H1 (cell line): ENCODE results near the gene CD53. TPM values are rescaled to one million over a fixed set of nuclear protein-coding genes. Genes with fewer than 3 reads are reported as not detected.

Experiments
- CTCF ChIA-PET: fragments of 300-600 bp; sonication (Branson Sonifier 250); formaldehyde crosslinking; loops from one replicate; lab custom pipeline; 2021; ENCODE audit not compliant: partially characterized antibody; lab: Charles Lee
- POLR2A ChIA-PET: fragments of 300-600 bp; sonication (Branson Sonifier 250); formaldehyde crosslinking; loops from one replicate; lab custom pipeline; 2021; ENCODE audit warnings: inconsistent platforms; ENCODE audit not compliant: partially characterized antibody; lab: Charles Lee
- DNase-seq, 2 experiments: peaks; one replicate each; pipeline versions ENCODE4 v3.0.0 to v3.0.0-alpha.2; 2010 to 2022; ENCODE audit warnings: low spot score in 2 of 2, low read depth in 1 of 2, mixed read lengths in 1 of 2
- FAIRE-seq: peaks from 2 replicates; lab custom pipeline; 2011; peaks lifted over from hg19 to GRCh38; lab: Jason Lieb, UNC
- H2AFZ ChIP-seq: 2 replicates; pipeline ENCODE4 v1.8.1; 2012; ENCODE audit warnings: low read length, inconsistent platforms
- H2AK5ac ChIP-seq: 2 replicates; pipeline ENCODE4 v1.6.1; 2013; ENCODE audit warnings: low read depth, low read length
- H2BK120ac ChIP-seq: replicated peaks from 2 replicates; pipeline ENCODE3; 2013; ENCODE audit warnings: low read depth, low read length, inconsistent platforms
- H2BK12ac ChIP-seq: 2 replicates; pipeline ENCODE4 v1.6.1; 2013; ENCODE audit warnings: low read depth, low read length
- H2BK15ac ChIP-seq: 2 replicates; pipeline ENCODE4 v1.6.1; 2013; ENCODE audit warnings: low read length
- H2BK20ac ChIP-seq: 2 replicates; pipeline ENCODE4 v1.6.1; 2013; ENCODE audit warnings: low read length
- H2BK5ac ChIP-seq: 2 replicates; pipeline ENCODE4 v1.6.1; 2013; ENCODE audit warnings: low read depth, low read length
- H3K14ac ChIP-seq: 2 replicates; pipeline ENCODE4 v1.6.1; 2013; ENCODE audit warnings: inconsistent platforms; ENCODE audit not compliant: insufficient read length
- H3K18ac ChIP-seq: 2 replicates; pipeline ENCODE4 v1.6.1; 2013; ENCODE audit warnings: low read length; ENCODE audit errors: extremely low read depth
- H3K23ac ChIP-seq: 2 replicates; pipeline ENCODE4 v1.6.1; 2013; ENCODE audit warnings: inconsistent platforms; ENCODE audit not compliant: insufficient read length
- H3K23me2 ChIP-seq: 2 replicates; pipeline ENCODE4 v1.6.1; 2013; ENCODE audit warnings: low read depth, low read length
- H3K27ac ChIP-seq: 2 replicates; pipeline ENCODE4 v1.6.1; 2011; ENCODE audit warnings: low read depth, low read length, inconsistent platforms
- H3K27me3 ChIP-seq, 4 experiments: replicated peaks in 1 of 4; 1 replicate in 1 of 4; 2 replicates in 3 of 4; pipeline versions ENCODE4 v1.6.1 to v1.8.1; 2011 to 2013; ENCODE audit warnings: low read length in 3 of 4, mild to moderate bottlenecking in 3 of 4, inconsistent platforms in 2 of 4, mixed read lengths in 2 of 4, moderate library complexity in 1 of 4; ENCODE audit not compliant: control insufficient read depth in 3 of 4, insufficient read depth in 3 of 4; ENCODE audit errors: extremely low read depth in 1 of 4
- H3K36me3 ChIP-seq, 4 experiments: 2 replicates each; pipeline versions ENCODE4 v1.6.1 to v1.8.1; 2011 to 2013; ENCODE audit warnings: mild to moderate bottlenecking in 4 of 4, low read length in 3 of 4, moderate library complexity in 2 of 4, control low read depth in 1 of 4, inconsistent platforms in 1 of 4; ENCODE audit not compliant: insufficient read depth in 4 of 4, control insufficient read depth in 2 of 4
- H3K4ac ChIP-seq: replicated peaks from 2 replicates; pipeline ENCODE3; 2013; ENCODE audit warnings: low read length, low read depth, mixed read lengths, inconsistent platforms; ENCODE audit not compliant: insufficient read length
- H3K4me1 ChIP-seq, 4 experiments: replicated peaks in 1 of 4; 1 replicate in 1 of 4; 2 replicates in 3 of 4; pipeline versions ENCODE4 v1.6.1 to v1.8.1; 2011 to 2013; ENCODE audit warnings: low read length in 3 of 4, inconsistent platforms in 2 of 4, mixed read lengths in 1 of 4; ENCODE audit not compliant: insufficient read depth in 4 of 4, control insufficient read depth in 3 of 4
- H3K4me2 ChIP-seq, 2 experiments: 2 replicates each; pipeline versions ENCODE4 v1.6.1 to v1.8.1; 2011 to 2013; ENCODE audit warnings: low read depth in 2 of 2, low read length in 2 of 2, control low read depth in 1 of 2, inconsistent platforms in 1 of 2, mild to moderate bottlenecking in 1 of 2; ENCODE audit not compliant: insufficient read depth in 1 of 2
- H3K4me3 ChIP-seq, 4 experiments: fragments of 200-600, 300-600 bp in 1 of 4; sonication (generic), shearing (Covaris generic), sonication (Bioruptor Twin) in 1 of 4; 2 replicates each; pipeline versions ENCODE4 v1.5.1 to v1.8.1; 2011 to 2016; ENCODE audit warnings: low read length in 4 of 4, low read depth in 3 of 4, control low read depth in 2 of 4, inconsistent platforms in 2 of 4, mild to moderate bottlenecking in 2 of 4, mixed read lengths in 1 of 4, moderate library complexity in 1 of 4; ENCODE audit not compliant: insufficient read depth in 2 of 4; ENCODE audit errors: extremely low read depth in 1 of 4
- H3K56ac ChIP-seq: replicated peaks from 2 replicates; pipeline ENCODE3; 2013; ENCODE audit warnings: low read depth, mild to moderate bottlenecking, mixed read lengths, low read length, inconsistent platforms; ENCODE audit not compliant: insufficient read length
- H3K79me1 ChIP-seq: 2 replicates; pipeline ENCODE4 v1.6.1; 2013; ENCODE audit warnings: low read depth, low read length, control low read depth
- H3K79me2 ChIP-seq, 2 experiments: 2 replicates each; pipeline versions ENCODE4 v1.6.1 to v1.8.1; 2012 to 2013; ENCODE audit warnings: low read length in 2 of 2, mild to moderate bottlenecking in 2 of 2, inconsistent platforms in 1 of 2; ENCODE audit not compliant: insufficient read depth in 2 of 2, control insufficient read depth in 1 of 2
- H3K9ac ChIP-seq, 4 experiments: replicated peaks in 1 of 4; 1 replicate in 1 of 4; 2 replicates in 3 of 4; pipeline versions ENCODE4 v1.6.1 to v1.8.1; 2011 to 2013; ENCODE audit warnings: low read depth in 3 of 4, low read length in 3 of 4, control low read depth in 2 of 4, mild to moderate bottlenecking in 2 of 4, moderate library complexity in 2 of 4, inconsistent platforms in 1 of 4; ENCODE audit errors: extremely low read depth in 1 of 4
- H3K9me3 ChIP-seq, 2 experiments: 2 replicates each; pipeline versions ENCODE4 v1.6.1 to v1.8.1; 2012 to 2013; ENCODE audit warnings: mild to moderate bottlenecking in 2 of 2, moderate library complexity in 2 of 2, control low read depth in 1 of 2, inconsistent platforms in 1 of 2, low read depth in 1 of 2, low read length in 1 of 2, mixed read lengths in 1 of 2; ENCODE audit not compliant: insufficient read depth in 2 of 2
- H4K20me1 ChIP-seq, 2 experiments: replicated peaks in 1 of 2; 2 replicates each; pipeline versions ENCODE3 to v1.8.1; 2011 to 2013; ENCODE audit warnings: inconsistent platforms in 2 of 2, low read length in 2 of 2, mild to moderate bottlenecking in 1 of 2; ENCODE audit not compliant: insufficient read depth in 2 of 2, control insufficient read depth in 1 of 2
- H4K5ac ChIP-seq: 2 replicates; pipeline ENCODE4 v1.6.1; 2013; ENCODE audit warnings: low read length, low read depth, mixed read lengths, inconsistent platforms; ENCODE audit not compliant: insufficient read length
- H4K8ac ChIP-seq: 2 replicates; pipeline ENCODE4 v1.8.0; 2013; ENCODE audit warnings: mild to moderate bottlenecking, moderate library complexity, low read length, inconsistent platforms; ENCODE audit not compliant: insufficient read depth; ENCODE audit errors: extremely low read depth
- H4K91ac ChIP-seq: replicated peaks from 2 replicates; pipeline ENCODE3; 2013; ENCODE audit warnings: low read length, mixed read lengths, inconsistent platforms; ENCODE audit not compliant: insufficient read length
- CHD2 ChIP-seq: IDR thresholded peaks from 2 replicates; pipeline ENCODE4 v1.6.1; 2012; ENCODE audit warnings: low read length, improper control_type of control experiment
- EZH2 ChIP-seq: fragments of 200-600 bp; sonication (generic); IDR thresholded peaks from 2 replicates; pipeline ENCODE4 v1.7.1; 2012; ENCODE audit warnings: low read depth, mild to moderate bottlenecking, moderate library complexity, low read length, inconsistent platforms; ENCODE audit not compliant: severe bottlenecking
- KDM1A ChIP-seq: fragments of 200-600, 300-600 bp; sonication (generic); IDR thresholded peaks from 2 replicates; pipeline ENCODE4 v1.7.1; 2016; ENCODE audit warnings: mild to moderate bottlenecking, low read length, borderline replicate concordance
- RFX5 ChIP-seq: IDR thresholded peaks from 2 replicates; pipeline ENCODE4 v1.6.1; 2011; ENCODE audit warnings: low read depth, low read length, improper control_type of control experiment, borderline replicate concordance
- SP2 ChIP-seq: IDR thresholded peaks from 2 replicates; pipeline ENCODE4 v1.6.1; 2012; ENCODE audit warnings: mild to moderate bottlenecking, low read length, inconsistent platforms
- TAF1 ChIP-seq: IDR thresholded peaks from 2 replicates; pipeline ENCODE4 v1.6.1; 2011; ENCODE audit warnings: mild to moderate bottlenecking, low read depth, low read length
- TEAD4 ChIP-seq: IDR thresholded peaks from 2 replicates; pipeline ENCODE4 v1.6.1; 2012; ENCODE audit warnings: low read depth, low read length, inconsistent platforms, mixed read lengths
- YY1 ChIP-seq: IDR thresholded peaks from 2 replicates; pipeline ENCODE4 v1.6.1; 2011; ENCODE audit warnings: low read depth, mild to moderate bottlenecking, low read length
- WGBS, 2 experiments: shearing (Covaris generic) in 1 of 2; methylation state at CpG; one replicate each; pipeline versions ENCODE4 v1.1.6 to v1.1.7; 2013 to 2015; ENCODE audit warnings: low lambda C conversion rate in 2 of 2, mixed read lengths in 2 of 2, inconsistent platforms in 1 of 2, low coverage in 1 of 2, missing lambda C conversion rate in 1 of 2; ENCODE audit not compliant: insufficient replicate concordance in 2 of 2, insufficient coverage in 1 of 2, insufficient read length in 1 of 2; ENCODE audit errors: extremely low coverage in 1 of 2, missing lambda C conversion rate in 1 of 2; 5-methylcytosine and 5-hydroxymethylcytosine counted together
- polyA plus RNA-seq, 7 experiments: library from polyadenylated mRNA; depleted of rRNA in 3 of 7; stranded (reverse) in 5 of 7; unstranded in 2 of 7; fragments of >200 nt in 5 of 7; fragments of 200-250 nt in 2 of 7; gene quantifications; 1 replicate in 5 of 7; 2 replicates in 1 of 7; 4 replicates in 1 of 7; pipeline versions ENCODE4 v1.2.1 to v1.2.3, GENCODE V29; 2011 to 2013; ENCODE audit warnings: missing spikeins in 2 of 7, mixed read lengths in 2 of 7
- total RNA-seq: library from RNA; stranded (reverse); fragmentation: NEBNext Ultra II Directional; extraction: Animal tissue kit (Norgen Biotek cat#: 25700); gene quantifications from 2 replicates; pipeline ENCODE4 v1.2.1, GENCODE V29; 2021

The CD53 gene
- total and polyA plus RNA-seq, 2 of the 8 experiments (the other 6 are each of a cell fraction or from before 2014, with no cell fraction given), result 0.56 to 1.0 TPM

DNA sequence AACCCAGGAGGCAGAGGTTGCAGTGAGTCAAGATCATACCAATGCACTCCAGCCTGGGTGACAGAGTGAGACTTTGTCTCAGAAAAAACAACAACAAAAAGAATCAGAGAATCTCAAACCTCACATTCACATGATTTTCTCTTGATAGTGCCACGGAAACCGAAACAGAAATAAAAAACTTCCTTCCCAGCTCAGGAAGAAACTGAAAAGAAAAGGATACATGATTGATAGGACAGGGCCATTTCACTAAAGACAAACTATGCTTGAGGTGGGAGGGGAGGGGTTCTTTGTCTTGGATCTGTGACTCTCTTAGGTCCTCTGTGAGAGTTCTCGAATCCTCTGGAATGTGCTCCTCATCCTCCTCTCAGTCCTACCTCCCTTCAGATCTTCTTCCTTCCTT lies 19.8 kb upstream of the CD53 start:
- Histone ChIP-seq H3K36me3 (no peaks in the 10 kb centered on the region), H4K91ac (no peak overlapping the region), H3K4me3 (no peak overlapping the region), H3K9me3 (peaks cover 4 to 24% of the 10 kb centered on the region in 2 experiments; a peak in 2 of 4 replicates), H3K27ac (no peak overlapping the region), H3K18ac (no peak overlapping the region), H3K4me2 (no peak overlapping the region)
- FAIRE-seq, result no peak
- TF ChIP-seq SP2, result no peak
- TF ChIP-seq TAF1, result no peak
- TF ChIP-seq RFX5, result no peak
- no peak for TF ChIP-seq EZH2
- no peak for TF ChIP-seq YY1
- no peak for TF ChIP-seq KDM1A
- no peak for TF ChIP-seq CHD2
- no peak for TF ChIP-seq TEAD4
- TF ChIP-seq, all 59 proteins: peak for 0
- H2BK15ac ChIP-seq, result no peak overlapping the region
- H4K5ac ChIP-seq, result no peak overlapping the region
- no peaks in the 10 kb centered on the region for H4K20me1 ChIP-seq
- H3K27me3 ChIP-seq, result no peaks in the 10 kb centered on the region
- H2BK12ac ChIP-seq, result no peak overlapping the region
- no peak overlapping the region for H3K9ac ChIP-seq
- no peak overlapping the region for H3K4ac ChIP-seq
- ChIA-PET POLR2A (no interaction called here), CTCF (interaction anchor here (1.6 kb wide), 1 partner anchor 178 kb away, joined by 7 read pairs; no protein-coding TSS in a partner anchor)
- WGBS, 2 experiments, result 90% methylated on average over 3 of the region's 3 CpGs; no CpG with 5 or more reads in 1 of the 2 experiments
- H3K4me1 ChIP-seq, result no peaks in the 10 kb centered on the region
- no peak overlapping the region for H3K14ac ChIP-seq
- H2AFZ ChIP-seq, result no peak overlapping the region
- DNase-seq, result no peak
- no peak overlapping the region for H2BK5ac ChIP-seq
- no peak overlapping the region for H4K8ac ChIP-seq
- no peak overlapping the region for H2BK120ac ChIP-seq
- H3K23ac ChIP-seq, result no peak overlapping the region
- H3K79me1 ChIP-seq, result no peaks in the 10 kb centered on the region
- no peak overlapping the region for H2AK5ac ChIP-seq
- H3K56ac ChIP-seq, result no peak overlapping the region
- no peaks in the 10 kb centered on the region for H3K79me2 ChIP-seq
- no peak overlapping the region for H2BK20ac ChIP-seq
- H3K23me2 ChIP-seq, result no peaks in the 10 kb centered on the region
